ENCODE measurements around the gene CD274. TPM values are rescaled to one million over a fixed set of nuclear protein-coding genes. Genes with fewer than 3 reads are reported as not detected.

Gene CD274
- total RNA-seq, 1 experiment from 2014 or later = not detected

- H2BK20ac ChIP-seq (ENCODE audit: low read depth, low read length, poor library complexity, severe bottlenecking) = no peak overlapping the region
- Mint-ChIP-seq H3K27ac (no peak overlapping the region), H3K36me3 (ENCODE audit: insufficient read depth in 1 of 3, low read depth in 3 of 3) (no peaks in the 10 kb centered on the region), H3K4me1 (peaks cover 7% of the 10 kb centered on the region in 2 experiments), H3K9me3 (no peaks in the 10 kb centered on the region), H3K4me3 (no peak overlapping the region), H3K27me3 (ENCODE audit: low read depth) (peaks cover 2% of the 10 kb centered on the region; the same call in 1 of the 2 replicates)
- no peak overlapping the region for H2AK5ac ChIP-seq (ENCODE audit: insufficient read length, low read length)
- H2BK15ac ChIP-seq (ENCODE audit: low read depth, low read length) = no peak overlapping the region
- no peak for DNase-seq
- H3K23me2 ChIP-seq (ENCODE audit: insufficient read length, low read depth, low read length, poor library complexity, severe bottlenecking) = peaks cover 5% of the 10 kb centered on the region
- H3K9ac ChIP-seq (ENCODE audit: extremely low read depth, insufficient read length, low read length) = no peak overlapping the region
- peaks cover 8% of the 10 kb centered on the region; the same call in 1 of the 2 replicates for H3K4me1 ChIP-seq (ENCODE audit: insufficient read depth, low read length)
- H2BK5ac ChIP-seq (ENCODE audit: insufficient read length, low read length) = no peak overlapping the region
- H4K91ac ChIP-seq (ENCODE audit: insufficient read length, low read depth, low read length) = no peak overlapping the region
- H3K14ac ChIP-seq (ENCODE audit: insufficient read depth, low read length) = no peak overlapping the region
- WGBS (ENCODE audit: extremely low coverage, insufficient read length, low lambda C conversion rate) = no CpG with 5 or more reads among the region's 2 CpGs
- no peaks in the 10 kb centered on the region for H3K9me3 ChIP-seq (ENCODE audit: control insufficient read depth, low read depth, low read length)
- no peaks in the 10 kb centered on the region for H4K20me1 ChIP-seq (ENCODE audit: control insufficient read depth, insufficient read depth, insufficient read length)
- no peak overlapping the region for H3T11ph ChIP-seq (ENCODE audit: low read length)
- H4K5ac ChIP-seq (ENCODE audit: insufficient read length, low read depth, low read length) = no peak overlapping the region
- no peak overlapping the region for H3K56ac ChIP-seq (ENCODE audit: insufficient read length, low read depth, low read length)
- H3K79me1 ChIP-seq (ENCODE audit: insufficient read depth, low read depth, low read length, poor library complexity, severe bottlenecking) = no peaks in the 10 kb centered on the region
- no peak overlapping the region for H3K18ac ChIP-seq (ENCODE audit: insufficient read length, low read depth, low read length)
- H2BK120ac ChIP-seq (ENCODE audit: low read depth, low read length, poor library complexity, severe bottlenecking) = no peak overlapping the region
- H4K8ac ChIP-seq (replicated peaks; ENCODE audit: insufficient read length, low read depth, low read length) = no peak overlapping the region
- no peaks in the 10 kb centered on the region for H3K79me2 ChIP-seq (ENCODE audit: insufficient read depth, low read length)
- no peak overlapping the region for H3K27ac ChIP-seq (ENCODE audit: insufficient read length, low read depth, low read length)
- H2AFZ ChIP-seq (ENCODE audit: low read length) = no peak overlapping the region
- no peaks in the 10 kb centered on the region for H3K27me3 ChIP-seq (ENCODE audit: insufficient read depth, low read length)
- no peak overlapping the region for H3K4ac ChIP-seq (ENCODE audit: low read depth, low read length)
- TF ChIP-seq CTCF (conservative IDR thresholded peaks at IDR 0.05) = no peak
- no peak overlapping the region for H2BK12ac ChIP-seq (ENCODE audit: insufficient read length, low read depth, low read length)
- H3K4me2 ChIP-seq (ENCODE audit: insufficient read depth, insufficient read length, low read length) = no peak overlapping the region
- H3K23ac ChIP-seq (ENCODE audit: insufficient read length, low read depth, low read length) = no peak overlapping the region
These were observed 4.8 kb downstream of the CD274 start for GRCh38 chr9:5455181-5455580.

Measured in H9 (cell line).